Prostate gland (tissue), 2 donors: Measurements from ENCODE around the gene DSCAML1.

Experiments
- POLR2A ChIP-seq: fragments of 450-650 bp; IDR thresholded peaks from one replicate; pipeline ENCODE4 v1.6.1; 2016; ENCODE audit warnings: antibody characterized with exemption, mild to moderate bottlenecking
- TF ChIP-seq, protein P1 (sequence below), 4 experiments: fragments of 200-600 bp in 2 of 4; fragments of 450-650 bp in 2 of 4; sonication (generic) in 2 of 4; IDR thresholded peaks; 1 replicate in 3 of 4; 2 replicates in 1 of 4; pipeline ENCODE4 v1.5.1; 2016 to 2019; ENCODE audit warnings: antibody characterized with exemption in 4 of 4, mild to moderate bottlenecking in 2 of 4, moderate library complexity in 2 of 4

DNA sequence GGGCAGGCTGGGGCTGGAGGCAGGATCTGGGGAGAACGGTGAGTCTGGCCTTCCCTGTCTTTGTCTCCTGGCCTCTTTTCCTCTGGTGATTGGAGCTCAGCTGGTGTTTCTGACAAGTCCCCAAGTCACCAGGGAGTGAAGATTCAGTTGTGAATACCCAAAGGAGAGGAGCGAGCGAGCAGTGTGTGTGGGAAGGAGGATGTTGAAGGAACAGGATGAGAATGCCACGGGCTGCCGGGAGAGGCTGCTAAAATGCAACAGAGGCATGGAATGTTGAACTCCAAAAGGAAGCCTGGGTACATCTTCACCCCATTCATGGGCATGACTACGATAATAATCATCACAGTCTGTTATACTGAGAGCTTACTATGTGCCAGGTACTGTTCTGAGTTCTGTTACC is 306.1 kb downstream of the DSCAML1 start:
- TF ChIP-seq, protein P1, sequence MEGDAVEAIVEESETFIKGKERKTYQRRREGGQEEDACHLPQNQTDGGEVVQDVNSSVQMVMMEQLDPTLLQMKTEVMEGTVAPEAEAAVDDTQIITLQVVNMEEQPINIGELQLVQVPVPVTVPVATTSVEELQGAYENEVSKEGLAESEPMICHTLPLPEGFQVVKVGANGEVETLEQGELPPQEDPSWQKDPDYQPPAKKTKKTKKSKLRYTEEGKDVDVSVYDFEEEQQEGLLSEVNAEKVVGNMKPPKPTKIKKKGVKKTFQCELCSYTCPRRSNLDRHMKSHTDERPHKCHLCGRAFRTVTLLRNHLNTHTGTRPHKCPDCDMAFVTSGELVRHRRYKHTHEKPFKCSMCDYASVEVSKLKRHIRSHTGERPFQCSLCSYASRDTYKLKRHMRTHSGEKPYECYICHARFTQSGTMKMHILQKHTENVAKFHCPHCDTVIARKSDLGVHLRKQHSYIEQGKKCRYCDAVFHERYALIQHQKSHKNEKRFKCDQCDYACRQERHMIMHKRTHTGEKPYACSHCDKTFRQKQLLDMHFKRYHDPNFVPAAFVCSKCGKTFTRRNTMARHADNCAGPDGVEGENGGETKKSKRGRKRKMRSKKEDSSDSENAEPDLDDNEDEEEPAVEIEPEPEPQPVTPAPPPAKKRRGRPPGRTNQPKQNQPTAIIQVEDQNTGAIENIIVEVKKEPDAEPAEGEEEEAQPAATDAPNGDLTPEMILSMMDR (IDR thresholded peaks at IDR 0.05), result no peak
- TF ChIP-seq POLR2A, result no peak
